GM18505 (cell line): ENCODE data around the gene RIN2.

Experiments
- ATAC-seq: cut with Tn5 transposase; IDR thresholded peaks from one replicate; pipeline ENCODE4 v1.9.1; 2021; ENCODE audit not compliant: unreplicated experiment
- POLR2A ChIP-seq: IDR thresholded peaks from 4 replicates; pipeline ENCODE4 v1.6.1; 2011; ENCODE audit warnings: borderline replicate concordance; ENCODE audit not compliant: insufficient read depth, insufficient read length; ENCODE audit errors: extremely low read depth

RIN2 gene

DNA sequence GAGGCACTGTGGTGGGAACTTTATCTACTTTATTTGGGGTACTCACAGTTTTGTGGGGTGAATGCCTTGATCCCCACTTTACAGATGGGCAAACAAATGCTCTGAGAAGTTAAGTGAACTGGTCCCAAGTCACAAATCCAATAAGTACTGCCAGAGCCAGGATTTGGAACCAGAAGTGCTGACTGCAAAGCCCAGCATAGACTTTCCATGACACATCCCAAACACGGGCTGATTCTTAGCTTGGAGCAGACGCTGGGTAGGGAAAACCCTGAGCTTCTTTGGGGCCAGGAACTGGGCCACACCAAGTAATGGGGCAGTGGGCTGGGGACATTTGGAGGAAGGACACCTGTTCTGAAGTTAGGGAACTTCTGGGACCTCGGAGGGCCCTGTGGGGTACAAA, 20.3 kb downstream of the RIN2 start:
- no peak for ATAC-seq
- TF ChIP-seq POLR2A = no peak

DNA sequence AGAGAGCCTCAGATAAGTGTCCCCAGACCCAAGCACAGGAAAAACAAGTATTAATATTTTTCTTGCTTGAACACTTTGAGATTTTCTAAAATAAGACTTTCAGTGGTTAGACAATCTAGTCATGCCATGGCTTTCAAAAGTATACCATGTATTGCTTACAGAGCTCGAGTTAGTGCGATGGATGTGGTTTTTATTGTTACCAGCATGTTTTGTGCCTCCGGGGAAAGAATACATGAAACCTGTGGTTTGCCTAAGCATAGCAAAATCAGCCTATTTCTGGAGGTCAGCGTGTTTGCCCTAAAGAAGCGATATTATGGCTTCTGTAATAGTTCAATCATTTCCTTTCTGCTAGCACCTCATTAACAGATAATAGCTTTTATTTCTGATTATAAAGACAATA, 21.6 kb downstream of the RIN2 start:
- no peak for TF ChIP-seq POLR2A
- no peak for ATAC-seq

DNA sequence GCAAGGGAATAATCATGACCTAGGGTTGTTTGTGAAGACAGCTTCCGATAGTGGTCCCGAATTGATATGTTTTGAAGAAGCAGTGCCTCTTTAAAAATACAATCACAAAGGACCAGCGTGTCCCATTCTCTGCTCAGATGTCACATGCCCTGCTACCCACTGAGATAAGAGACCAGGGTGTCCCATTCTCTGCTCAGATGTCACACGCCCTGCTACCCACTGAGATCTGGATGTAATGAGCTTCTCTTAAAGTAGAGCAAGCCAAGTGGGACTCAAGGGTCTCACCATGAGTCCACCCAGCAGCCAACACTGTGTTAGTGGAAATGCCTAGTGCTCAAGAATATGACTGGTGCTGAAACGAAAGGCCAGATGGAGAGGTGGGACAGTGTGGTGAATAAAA, 22.2 kb downstream of the RIN2 start:
- no peak for TF ChIP-seq POLR2A
- ATAC-seq = no peak

DNA sequence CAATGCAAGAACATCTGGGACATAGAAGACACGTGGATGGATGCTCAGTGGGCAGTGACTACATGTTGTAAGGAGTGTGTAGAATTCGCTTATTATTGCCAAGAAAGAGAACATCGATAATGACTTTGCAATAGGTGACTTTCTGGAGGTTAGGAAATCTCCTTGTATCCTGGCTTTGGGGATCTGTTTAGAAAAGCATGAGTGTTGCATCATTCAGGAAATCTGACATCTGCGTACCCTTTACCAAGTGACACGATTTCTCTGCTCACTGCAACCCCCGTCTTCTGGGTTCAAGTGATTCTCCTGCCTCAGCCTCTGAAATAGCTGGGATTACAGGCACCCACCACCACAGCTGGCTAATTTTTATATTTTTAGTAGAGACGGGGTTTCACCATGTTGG, 23.2 kb downstream of the RIN2 start:
- TF ChIP-seq POLR2A = no peak
- ATAC-seq = no peak

DNA sequence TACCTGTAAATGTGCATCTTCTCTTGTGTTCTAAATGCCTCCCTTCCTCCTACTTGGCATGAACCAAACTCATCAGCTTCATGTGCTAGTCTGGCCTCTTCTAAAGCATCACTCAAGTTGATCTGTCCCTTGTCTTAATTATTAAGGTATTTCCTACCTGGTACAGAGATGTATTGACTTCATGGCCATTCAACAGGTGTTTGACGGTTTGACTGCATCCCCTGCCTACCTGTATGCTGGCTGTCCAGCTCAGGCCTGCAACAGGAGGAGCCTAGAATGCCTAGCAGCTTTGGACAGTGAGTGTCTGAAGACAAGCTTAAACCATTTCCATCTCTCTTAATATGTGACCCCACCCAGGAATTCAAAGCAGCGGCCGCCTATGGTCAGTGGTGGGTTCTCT, 24.6 kb downstream of the RIN2 start:
- no peak for TF ChIP-seq POLR2A
- no peak for ATAC-seq

DNA sequence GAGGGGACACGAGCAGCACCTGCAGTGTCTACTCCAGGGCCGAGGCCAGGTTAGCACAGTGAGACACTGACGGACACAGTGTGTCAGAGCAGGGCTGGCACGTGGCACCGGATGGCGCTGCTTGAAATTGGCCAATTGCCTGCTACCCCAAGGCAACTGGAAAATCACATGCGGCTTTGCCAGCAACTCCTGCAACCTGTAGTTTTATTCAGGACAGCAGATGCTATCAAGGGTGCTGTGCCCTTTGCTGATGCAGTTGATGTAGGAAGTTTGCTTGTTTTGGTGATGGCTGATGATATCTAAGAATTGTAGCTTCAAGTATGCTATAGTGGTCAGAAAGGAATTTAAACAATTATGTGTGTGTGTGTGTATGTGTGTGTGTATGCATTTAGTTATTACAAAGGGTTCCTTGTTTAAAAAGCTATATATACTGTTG, 25.9 kb downstream of the RIN2 start:
- ATAC-seq = no peak
- TF ChIP-seq POLR2A = no peak

DNA sequence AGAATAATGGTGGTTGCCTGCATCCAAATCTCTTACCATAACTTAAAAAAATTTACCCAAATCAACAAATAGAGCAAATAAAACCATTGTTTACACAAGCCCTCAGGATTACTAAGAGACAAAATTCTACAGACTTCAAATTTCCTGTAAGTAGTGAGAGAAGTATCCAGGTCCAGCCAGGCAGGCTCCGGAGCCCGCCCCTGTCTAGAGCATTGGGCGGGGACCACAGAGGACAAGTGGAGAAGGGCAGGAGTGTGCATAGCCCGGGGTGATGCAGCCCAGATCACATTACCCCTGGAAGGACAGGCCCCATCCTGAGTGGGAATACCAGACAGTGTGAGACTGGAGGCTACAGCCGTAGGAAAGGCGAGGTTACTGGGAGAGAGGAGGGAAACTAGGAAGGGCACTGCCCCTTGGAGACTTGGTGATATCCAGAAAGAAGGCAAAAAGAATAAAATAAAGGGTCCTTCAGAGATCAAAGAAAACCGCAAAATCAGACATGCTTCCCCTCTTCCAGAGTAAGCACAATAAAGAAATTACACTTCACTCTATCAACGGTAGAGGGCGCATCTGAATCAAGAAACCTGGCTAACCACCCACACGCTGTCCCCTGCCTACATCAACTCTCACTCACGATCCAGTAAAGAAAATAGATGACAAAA, 26.6 kb downstream of the RIN2 start:
- no peak for TF ChIP-seq POLR2A
- no peak for ATAC-seq

DNA sequence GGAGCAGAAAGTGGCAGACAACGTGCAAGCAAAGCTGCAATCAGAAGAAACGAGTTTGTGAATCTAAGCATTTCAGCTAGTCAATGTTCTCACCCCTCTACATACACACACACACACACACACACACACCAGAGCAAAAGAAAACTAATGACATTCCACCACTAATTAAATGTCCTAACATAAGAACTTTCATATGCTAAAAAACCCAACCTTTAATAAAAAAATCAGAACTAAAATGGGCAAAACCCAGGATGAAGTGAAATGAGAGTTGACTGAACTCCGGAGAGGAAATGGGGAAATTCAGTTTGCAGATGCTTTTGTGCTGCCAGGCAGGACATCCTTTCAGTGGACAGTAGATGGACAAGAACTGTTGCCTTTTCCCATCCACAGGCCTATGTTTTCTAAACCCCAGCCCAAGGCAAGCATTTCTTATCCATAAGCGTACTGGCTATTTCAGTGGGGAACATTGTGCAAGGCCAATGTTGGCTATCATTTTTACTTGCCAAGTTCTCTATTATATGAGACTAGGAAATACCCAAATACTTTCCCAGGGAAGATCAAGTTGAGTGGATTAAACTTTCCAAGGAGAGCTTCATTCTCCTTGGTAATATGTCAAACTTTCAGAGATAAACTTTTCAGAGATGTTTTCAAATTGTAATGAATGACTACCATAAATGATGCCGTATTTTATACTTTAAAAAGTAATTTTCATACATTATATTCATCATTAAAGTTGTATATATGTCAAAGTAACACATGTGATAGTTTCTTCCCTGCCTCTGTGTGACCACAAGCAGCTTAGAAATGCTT, 27.3 kb downstream of the RIN2 start:
- no peak for ATAC-seq
- no peak for TF ChIP-seq POLR2A

DNA sequence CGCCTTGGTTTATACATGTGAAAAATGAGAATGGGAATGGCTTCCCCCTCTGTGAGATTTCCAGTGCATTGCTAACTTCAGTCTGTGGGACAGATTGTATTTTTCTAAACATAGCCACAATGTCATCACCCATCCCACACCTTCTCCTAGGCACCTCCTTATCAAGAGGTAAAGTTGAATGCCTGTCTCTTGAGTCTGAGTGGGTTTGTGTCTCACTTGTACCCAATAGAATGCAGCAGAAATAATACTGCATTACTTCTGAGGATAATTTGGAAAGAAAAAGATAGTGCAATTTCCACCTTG, 27.9 kb downstream of the RIN2 start:
- no peak for TF ChIP-seq POLR2A
- no peak for ATAC-seq

DNA sequence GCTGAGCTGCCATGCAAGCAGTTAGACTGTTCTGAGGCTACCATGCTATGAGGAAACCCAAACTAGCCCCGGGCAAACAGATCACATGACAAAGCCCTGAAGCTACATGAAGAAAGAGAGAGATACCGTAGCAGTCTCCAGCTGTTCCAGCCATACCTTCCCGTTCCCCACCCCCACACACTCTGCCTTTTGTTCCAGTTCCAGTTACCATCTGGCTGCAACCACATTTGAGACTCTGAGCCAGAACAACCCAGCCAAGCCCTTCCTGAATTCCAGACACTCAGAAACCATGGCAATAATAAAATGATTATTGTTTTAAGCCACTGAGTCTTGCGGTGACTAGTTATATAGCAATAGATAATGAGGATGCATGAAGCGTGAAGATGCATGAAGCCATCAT, 28.3 kb downstream of the RIN2 start:
- ATAC-seq = no peak
- no peak for TF ChIP-seq POLR2A

DNA sequence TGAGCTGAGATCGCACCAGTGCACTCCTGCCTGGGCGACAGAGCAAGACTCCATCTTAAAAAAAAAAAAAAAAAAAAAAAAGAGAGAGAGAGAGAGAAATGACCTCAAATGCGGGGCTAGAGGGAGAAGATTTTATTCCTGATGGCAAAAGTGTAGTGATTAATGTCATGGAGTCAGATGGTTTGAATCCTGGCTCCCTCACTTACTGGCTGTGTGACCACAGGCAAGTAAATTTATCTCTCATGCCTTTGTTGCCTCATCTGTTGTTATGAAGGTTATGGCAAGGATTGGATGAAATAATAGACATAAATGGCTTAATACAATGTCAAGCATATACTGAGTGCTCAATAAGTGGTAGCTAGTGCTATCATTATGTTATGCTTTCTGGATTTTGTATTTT, 29.3 kb downstream of the RIN2 start:
- TF ChIP-seq POLR2A = no peak

DNA sequence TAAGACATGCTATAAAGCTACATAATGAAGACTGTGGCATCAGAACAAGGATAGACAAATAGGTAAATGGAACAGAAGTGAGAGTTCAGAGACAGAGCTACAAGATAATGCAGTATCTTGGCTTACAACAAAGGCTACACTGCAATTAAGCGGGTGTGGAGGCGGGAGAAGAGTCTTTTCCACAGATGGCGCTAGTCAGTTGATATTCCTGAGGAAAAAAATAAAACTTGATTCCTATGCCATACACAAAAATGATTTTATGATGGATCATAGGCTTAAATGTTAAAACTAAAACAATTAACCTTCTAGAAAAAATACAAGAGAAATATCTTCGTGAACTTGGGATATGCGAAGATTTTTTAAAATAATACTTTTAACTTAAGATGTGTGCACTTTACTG, 31.0 kb downstream of the RIN2 start:
- no peak for ATAC-seq
- no peak for TF ChIP-seq POLR2A

More for the DNA sequence above, 29.3 kb downstream of the RIN2 start:
- no peak for ATAC-seq

DNA sequence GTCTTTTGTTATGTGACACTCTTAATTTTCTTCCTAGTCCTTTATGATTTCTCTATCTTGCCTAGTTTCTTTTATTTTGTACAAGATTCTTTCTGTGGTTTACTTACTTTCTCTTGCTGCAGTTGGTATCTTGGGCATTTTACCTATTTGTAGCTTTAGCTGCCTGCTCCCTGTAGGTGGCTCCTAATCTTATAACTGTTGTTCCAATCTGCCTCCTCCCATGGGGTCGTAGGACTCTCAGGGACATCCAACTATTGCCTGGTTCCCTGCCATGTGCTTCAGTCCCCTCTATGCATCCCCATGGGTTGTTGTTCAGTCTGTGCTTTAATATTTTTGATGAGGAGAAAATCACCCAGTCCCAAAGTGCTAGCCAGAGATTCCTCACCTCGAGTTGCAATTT, 31.4 kb downstream of the RIN2 start:
- TF ChIP-seq POLR2A = no peak
- ATAC-seq = no peak

DNA sequence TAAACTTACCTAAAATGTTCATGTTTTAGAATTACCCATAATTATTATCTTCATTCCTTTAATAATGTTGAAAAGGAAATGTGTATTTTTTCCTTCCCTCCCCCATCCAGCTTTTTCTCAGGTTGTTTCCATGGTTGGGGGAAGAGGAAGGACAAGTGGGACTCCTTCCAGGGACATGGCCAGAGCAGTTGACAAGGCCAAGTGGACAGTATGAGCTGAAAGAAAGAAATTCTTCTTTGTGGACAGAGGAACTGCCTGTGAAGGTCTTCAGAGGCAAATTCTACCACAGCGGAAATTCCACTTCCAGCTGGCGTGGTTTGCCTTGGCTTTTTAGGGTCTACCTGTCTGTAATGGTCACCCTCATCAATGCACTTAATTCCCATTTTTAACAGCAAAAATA, 33.8 kb downstream of the RIN2 start:
- no peak for TF ChIP-seq POLR2A
- no peak for ATAC-seq
